WTC11 (cell line): ENCODE results near the gene ARHGAP4. TPM values are rescaled to one million over a fixed set of nuclear protein-coding genes. Genes with fewer than 3 reads are reported as not detected.
A peak's percentile ranks its signal among the peaks of the same experiment; 100 is the strongest.

Experiments used
- ATF1 ChIP-seq: sonication (generic); formaldehyde crosslinking; IDR thresholded peaks from 2 replicates; pipeline ENCODE4 v1.8.1; 2023; ENCODE audit warnings: mild to moderate bottlenecking, moderate library complexity, missing genetic modification reagents
- CBFB ChIP-seq: sonication (generic); formaldehyde crosslinking; IDR thresholded peaks from 2 replicates; pipeline ENCODE4 v1.8.1; 2022; ENCODE audit warnings: mild to moderate bottlenecking, low read depth, missing genetic modification reagents
- CTCF ChIP-seq: fragments of 200-600 bp; IDR thresholded peaks from 2 replicates; pipeline ENCODE4 v1.8.0; 2022; ENCODE audit warnings: antibody characterized with exemption
- E2F4 ChIP-seq: sonication (generic); formaldehyde crosslinking; IDR thresholded peaks from 2 replicates; pipeline ENCODE4 v1.8.1; 2022; ENCODE audit warnings: low read depth, mild to moderate bottlenecking, moderate library complexity, missing genetic modification reagents, borderline replicate concordance
- ELF4 ChIP-seq: sonication (generic); formaldehyde crosslinking; IDR thresholded peaks from 2 replicates; pipeline ENCODE4 v1.8.1; 2022; ENCODE audit warnings: low read depth, mild to moderate bottlenecking, moderate library complexity, missing genetic modification reagents
- FOXJ3 ChIP-seq: sonication (generic); formaldehyde crosslinking; IDR thresholded peaks from 2 replicates; pipeline ENCODE4 v1.9.0; 2021; ENCODE audit warnings: missing genetic modification reagents, mild to moderate bottlenecking, borderline replicate concordance
- GABPB1 ChIP-seq: sonication (generic); formaldehyde crosslinking; IDR thresholded peaks from 2 replicates; pipeline ENCODE4 v1.8.1; 2023; ENCODE audit warnings: mild to moderate bottlenecking, missing genetic modification reagents
- JAZF1 ChIP-seq: fragments of 250-450 bp; sonication (Bioruptor Pico); IDR thresholded peaks from 2 replicates; pipeline ENCODE4 v1.9.0; 2021; ENCODE audit warnings: moderate library complexity, mild to moderate bottlenecking, inconsistent platforms
- MXD4 ChIP-seq: fragments of 250-450 bp; sonication (Bioruptor Pico); IDR thresholded peaks from 2 replicates; pipeline ENCODE4 v1.8.0; 2021; ENCODE audit warnings: mild to moderate bottlenecking, moderate library complexity, borderline replicate concordance
- NFYB ChIP-seq: sonication (generic); formaldehyde crosslinking; conservative IDR thresholded peaks from 2 replicates; pipeline ENCODE4 v1.8.0; 2022; ENCODE audit warnings: low read depth, missing genetic modification reagents
- NR1H2 ChIP-seq: sonication (generic); formaldehyde crosslinking; IDR thresholded peaks from 2 replicates; pipeline ENCODE4 v1.9.0; 2021; ENCODE audit warnings: mild to moderate bottlenecking, moderate library complexity, missing genetic modification reagents
- NR3C1 ChIP-seq: sonication (generic); formaldehyde crosslinking; conservative IDR thresholded peaks from 2 replicates; pipeline ENCODE4 v1.8.1; 2023; ENCODE audit warnings: low read depth, mild to moderate bottlenecking, missing genetic modification reagents
- PRDM15 ChIP-seq: sonication (generic); formaldehyde crosslinking; IDR thresholded peaks from 2 replicates; pipeline ENCODE4 v1.8.0; 2022; ENCODE audit warnings: missing genetic modification reagents
- PRRX2 ChIP-seq: fragments of 250-450 bp; sonication (Bioruptor Pico); IDR thresholded peaks from 2 replicates; pipeline ENCODE4 v1.8.0; 2021; ENCODE audit warnings: mild to moderate bottlenecking
- SMAD3 ChIP-seq: sonication (generic); formaldehyde crosslinking; IDR thresholded peaks from 2 replicates; pipeline ENCODE4 v1.8.0; 2022; ENCODE audit warnings: missing genetic modification reagents, mild to moderate bottlenecking, borderline replicate concordance
- SOX15 ChIP-seq: fragments of 250-450 bp; sonication (Bioruptor Pico); IDR thresholded peaks from 2 replicates; pipeline ENCODE4 v1.9.0; 2021; ENCODE audit warnings: mild to moderate bottlenecking
- TEAD1 ChIP-seq: sonication (generic); formaldehyde crosslinking; IDR thresholded peaks from 2 replicates; pipeline ENCODE4 v1.8.0; 2022; ENCODE audit warnings: mild to moderate bottlenecking, missing genetic modification reagents
- ZBTB21 ChIP-seq: sonication (generic); formaldehyde crosslinking; IDR thresholded peaks from 2 replicates; pipeline ENCODE4 v1.8.1; 2023; ENCODE audit warnings: mild to moderate bottlenecking, missing genetic modification reagents, borderline replicate concordance
- ZMAT4 ChIP-seq: fragments of 250-450 bp; sonication (Bioruptor Pico); IDR thresholded peaks from 2 replicates; pipeline ENCODE4 v1.9.0; 2021; ENCODE audit warnings: mild to moderate bottlenecking
- ZNF396 ChIP-seq: fragments of 250-450 bp; sonication (Bioruptor Pico); IDR thresholded peaks from 2 replicates; pipeline ENCODE4 v1.8.0; 2021; ENCODE audit warnings: mild to moderate bottlenecking, moderate library complexity, borderline replicate concordance
- ZNF416 ChIP-seq: fragments of 250-450 bp; sonication (Bioruptor Pico); IDR thresholded peaks from 2 replicates; pipeline ENCODE4 v1.9.0; 2021; ENCODE audit warnings: mild to moderate bottlenecking, inconsistent platforms
- total RNA-seq: library from RNA; stranded (reverse); gene quantifications from 3 replicates; pipeline ENCODE4 v1.2.3, GENCODE V29; 2021
- TF ChIP-seq, protein P1 (sequence below): sonication (generic); formaldehyde crosslinking; IDR thresholded peaks from 2 replicates; pipeline ENCODE4 v1.8.0; 2023; ENCODE audit warnings: missing genetic modification reagents
- TF ChIP-seq, protein P2 (sequence below): fragments of 250-450 bp; sonication (Bioruptor Pico); IDR thresholded peaks from 2 replicates; pipeline ENCODE4 v2.1.2; 2022; ENCODE audit warnings: mild to moderate bottlenecking, moderate library complexity
- TF ChIP-seq, protein P3 (sequence below): sonication (generic); formaldehyde crosslinking; IDR thresholded peaks from 2 replicates; pipeline ENCODE4 v1.8.0; 2022; ENCODE audit warnings: mild to moderate bottlenecking, missing genetic modification reagents
- TF ChIP-seq, protein P4 (sequence below): sonication (generic); formaldehyde crosslinking; IDR thresholded peaks from 2 replicates; pipeline ENCODE4 v1.8.0; 2022; ENCODE audit warnings: mild to moderate bottlenecking, missing genetic modification reagents
- TF ChIP-seq, protein P5 (sequence below): sonication (generic); formaldehyde crosslinking; IDR thresholded peaks from 2 replicates; pipeline ENCODE4 v1.8.1; 2023; ENCODE audit warnings: mild to moderate bottlenecking, missing genetic modification reagents, moderate library complexity

The ARHGAP4 gene
- total RNA-seq, 1 experiment from 2014 or later, result 52.1 TPM

GRCh38 chrX:153875391-153876111 lies 50.5 kb downstream of the ARHGAP4 start (continued):
- TF ChIP-seq ZNF416 (CRISPR knock-in tag), result 0 out of 2 replicates have a peak, but pooled peaks have one; percentile 53
- TF ChIP-seq, protein P1, sequence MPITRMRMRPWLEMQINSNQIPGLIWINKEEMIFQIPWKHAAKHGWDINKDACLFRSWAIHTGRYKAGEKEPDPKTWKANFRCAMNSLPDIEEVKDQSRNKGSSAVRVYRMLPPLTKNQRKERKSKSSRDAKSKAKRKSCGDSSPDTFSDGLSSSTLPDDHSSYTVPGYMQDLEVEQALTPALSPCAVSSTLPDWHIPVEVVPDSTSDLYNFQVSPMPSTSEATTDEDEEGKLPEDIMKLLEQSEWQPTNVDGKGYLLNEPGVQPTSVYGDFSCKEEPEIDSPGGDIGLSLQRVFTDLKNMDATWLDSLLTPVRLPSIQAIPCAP, result peak; percentile 98
- TF ChIP-seq GABPB1 (CRISPR knock-in tag), result peak; percentile 92
- TF ChIP-seq PRRX2 (CRISPR knock-in tag), result no peak
- TF ChIP-seq, protein P2, sequence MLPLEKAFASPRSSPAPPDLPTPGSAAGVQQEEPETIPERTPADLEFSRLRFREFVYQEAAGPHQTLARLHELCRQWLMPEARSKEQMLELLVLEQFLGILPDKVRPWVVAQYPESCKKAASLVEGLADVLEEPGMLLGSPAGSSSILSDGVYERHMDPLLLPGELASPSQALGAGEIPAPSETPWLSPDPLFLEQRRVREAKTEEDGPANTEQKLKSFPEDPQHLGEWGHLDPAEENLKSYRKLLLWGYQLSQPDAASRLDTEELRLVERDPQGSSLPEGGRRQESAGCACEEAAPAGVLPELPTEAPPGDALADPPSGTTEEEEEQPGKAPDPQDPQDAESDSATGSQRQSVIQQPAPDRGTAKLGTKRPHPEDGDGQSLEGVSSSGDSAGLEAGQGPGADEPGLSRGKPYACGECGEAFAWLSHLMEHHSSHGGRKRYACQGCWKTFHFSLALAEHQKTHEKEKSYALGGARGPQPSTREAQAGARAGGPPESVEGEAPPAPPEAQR (CRISPR knock-in tag), result no peak
- peak; percentile 90 for TF ChIP-seq ZBTB21 (CRISPR knock-in tag)
- TF ChIP-seq JAZF1 (CRISPR knock-in tag), result no peak
- peak; percentile 72 for TF ChIP-seq NFYB (CRISPR knock-in tag)
- peak; percentile 98 for TF ChIP-seq E2F4 (CRISPR knock-in tag)
- no peak for TF ChIP-seq ZNF396 (CRISPR knock-in tag)
- peak; percentile 100 for TF ChIP-seq TEAD1 (CRISPR knock-in tag)
- TF ChIP-seq ATF1, result peak; percentile 98
- 0 out of 2 replicates have a peak, but pooled peaks have one; percentile 24 for TF ChIP-seq MXD4 (CRISPR knock-in tag)
- peak; percentile 99 for TF ChIP-seq NR3C1 (CRISPR knock-in tag)
- peak; percentile 78 for TF ChIP-seq PRDM15 (CRISPR knock-in tag)
- peak; percentile 100 for TF ChIP-seq SMAD3 (CRISPR knock-in tag)
- TF ChIP-seq FOXJ3, result peak; percentile 89
- TF ChIP-seq, protein P3, sequence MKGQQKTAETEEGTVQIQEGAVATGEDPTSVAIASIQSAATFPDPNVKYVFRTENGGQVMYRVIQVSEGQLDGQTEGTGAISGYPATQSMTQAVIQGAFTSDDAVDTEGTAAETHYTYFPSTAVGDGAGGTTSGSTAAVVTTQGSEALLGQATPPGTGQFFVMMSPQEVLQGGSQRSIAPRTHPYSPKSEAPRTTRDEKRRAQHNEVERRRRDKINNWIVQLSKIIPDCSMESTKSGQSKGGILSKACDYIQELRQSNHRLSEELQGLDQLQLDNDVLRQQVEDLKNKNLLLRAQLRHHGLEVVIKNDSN (CRISPR knock-in tag), result peak; percentile 93
- peak; percentile 90 for TF ChIP-seq NR1H2 (CRISPR knock-in tag)
- TF ChIP-seq ELF4, result peak; percentile 99
- TF ChIP-seq, protein P4, sequence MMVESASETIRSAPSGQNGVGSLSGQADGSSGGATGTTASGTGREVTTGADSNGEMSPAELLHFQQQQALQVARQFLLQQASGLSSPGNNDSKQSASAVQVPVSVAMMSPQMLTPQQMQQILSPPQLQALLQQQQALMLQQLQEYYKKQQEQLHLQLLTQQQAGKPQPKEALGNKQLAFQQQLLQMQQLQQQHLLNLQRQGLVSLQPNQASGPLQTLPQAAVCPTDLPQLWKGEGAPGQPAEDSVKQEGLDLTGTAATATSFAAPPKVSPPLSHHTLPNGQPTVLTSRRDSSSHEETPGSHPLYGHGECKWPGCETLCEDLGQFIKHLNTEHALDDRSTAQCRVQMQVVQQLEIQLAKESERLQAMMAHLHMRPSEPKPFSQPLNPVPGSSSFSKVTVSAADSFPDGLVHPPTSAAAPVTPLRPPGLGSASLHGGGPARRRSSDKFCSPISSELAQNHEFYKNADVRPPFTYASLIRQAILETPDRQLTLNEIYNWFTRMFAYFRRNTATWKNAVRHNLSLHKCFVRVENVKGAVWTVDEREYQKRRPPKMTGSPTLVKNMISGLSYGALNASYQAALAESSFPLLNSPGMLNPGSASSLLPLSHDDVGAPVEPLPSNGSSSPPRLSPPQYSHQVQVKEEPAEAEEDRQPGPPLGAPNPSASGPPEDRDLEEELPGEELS (CRISPR knock-in tag), result peak; percentile 100
- TF ChIP-seq ZMAT4 (CRISPR knock-in tag), result no peak
- TF ChIP-seq CBFB (CRISPR knock-in tag), result peak; percentile 99; the same call in 1 of the 2 replicates
- TF ChIP-seq CTCF, result no peak
- TF ChIP-seq, protein P5, sequence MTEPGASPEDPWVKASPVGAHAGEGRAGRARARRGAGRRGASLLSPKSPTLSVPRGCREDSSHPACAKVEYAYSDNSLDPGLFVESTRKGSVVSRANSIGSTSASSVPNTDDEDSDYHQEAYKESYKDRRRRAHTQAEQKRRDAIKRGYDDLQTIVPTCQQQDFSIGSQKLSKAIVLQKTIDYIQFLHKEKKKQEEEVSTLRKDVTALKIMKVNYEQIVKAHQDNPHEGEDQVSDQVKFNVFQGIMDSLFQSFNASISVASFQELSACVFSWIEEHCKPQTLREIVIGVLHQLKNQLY (CRISPR knock-in tag), result peak; percentile 97
- TF ChIP-seq SOX15 (CRISPR knock-in tag), result no peak
